Mesendoderm (in vitro differentiated cells): ENCODE results near the gene PFN4.
"Not testable (repeated sequence)": the region's sequence is repeated elsewhere in the genome, so short reads cannot be mapped to it uniquely, and the experiment has no call there.

Experiments
- DNase-seq: peaks from one replicate; pipeline ENCODE4 v3.0.0; 2013
- H2AK5ac ChIP-seq: 2 replicates; pipeline ENCODE4 v1.6.1; 2013; ENCODE audit warnings: low read length, inconsistent platforms
- H2BK120ac ChIP-seq: 2 replicates; pipeline ENCODE4 v1.6.1; 2013; ENCODE audit warnings: low read depth, mild to moderate bottlenecking, low read length, moderate library complexity, mixed read lengths
- H2BK15ac ChIP-seq: replicated peaks from 2 replicates; pipeline ENCODE4 v1.6.1; 2013; ENCODE audit warnings: low read depth, mild to moderate bottlenecking, moderate library complexity
- H2BK5ac ChIP-seq: 2 replicates; pipeline ENCODE4 v1.6.1; 2013; ENCODE audit warnings: low read length, inconsistent platforms
- H3K18ac ChIP-seq: 2 replicates; pipeline ENCODE4 v1.6.1; 2013; ENCODE audit warnings: mild to moderate bottlenecking, low read length, mixed read lengths
- H3K23ac ChIP-seq: one replicate; pipeline ENCODE4 v1.6.1; 2013; ENCODE audit warnings: low read length
- H3K27ac ChIP-seq: 2 replicates; pipeline ENCODE4 v1.5.1; 2013; ENCODE audit warnings: low read depth, mild to moderate bottlenecking, inconsistent platforms, low read length, moderate library complexity
- H3K27me3 ChIP-seq: 2 replicates; pipeline ENCODE4 v1.6.1; 2013; ENCODE audit warnings: low read length, control low read depth, mild to moderate bottlenecking, inconsistent platforms; ENCODE audit not compliant: insufficient read depth, poor library complexity
- H3K36me3 ChIP-seq: 2 replicates; pipeline ENCODE4 v1.6.1; 2013; ENCODE audit warnings: low read length, inconsistent platforms; ENCODE audit not compliant: control insufficient read depth, insufficient read depth
- H3K4ac ChIP-seq: one replicate; pipeline ENCODE4 v1.6.1; 2013; ENCODE audit warnings: low read depth, mild to moderate bottlenecking, low read length, moderate library complexity
- H3K4me1 ChIP-seq: 2 replicates; pipeline ENCODE4 v1.6.1; 2013; ENCODE audit warnings: low read depth, low read length, inconsistent platforms; ENCODE audit not compliant: control insufficient read depth
- H3K4me2 ChIP-seq: 2 replicates; pipeline ENCODE4 v1.6.1; 2013; ENCODE audit warnings: low read length
- H3K4me3 ChIP-seq: 2 replicates; pipeline ENCODE4 v1.5.1; 2013; ENCODE audit warnings: mild to moderate bottlenecking, low read length
- H3K56ac ChIP-seq: one replicate; pipeline ENCODE4 v1.6.1; 2013; ENCODE audit warnings: low read length
- H3K79me1 ChIP-seq: 2 replicates; pipeline ENCODE4 v1.6.1; 2013; ENCODE audit warnings: low read length, inconsistent platforms
- H3K79me2 ChIP-seq: 2 replicates; pipeline ENCODE4 v1.6.1; 2013; ENCODE audit warnings: mild to moderate bottlenecking, low read length; ENCODE audit not compliant: control insufficient read depth, insufficient read depth
- H3K9ac ChIP-seq: 2 replicates; pipeline ENCODE4 v1.6.1; 2013; ENCODE audit warnings: low read length, inconsistent platforms
- H4K5ac ChIP-seq: one replicate; pipeline ENCODE4 v1.6.1; 2013; ENCODE audit warnings: low read length
- H4K8ac ChIP-seq: one replicate; pipeline ENCODE4 v1.6.1; 2013; ENCODE audit warnings: low read depth, mild to moderate bottlenecking, control low read depth, low read length, moderate library complexity
- WGBS: extraction: QIAGEN DNeasy Blood & Tissue Kit; methylation state at CpG from one replicate; pipeline ENCODE4 v1.1.7; 2013; ENCODE audit warnings: low lambda C conversion rate, missing lambda C conversion rate; ENCODE audit not compliant: insufficient coverage; ENCODE audit errors: extremely low coverage; 5-methylcytosine and 5-hydroxymethylcytosine counted together

PFN4 gene

DNA sequence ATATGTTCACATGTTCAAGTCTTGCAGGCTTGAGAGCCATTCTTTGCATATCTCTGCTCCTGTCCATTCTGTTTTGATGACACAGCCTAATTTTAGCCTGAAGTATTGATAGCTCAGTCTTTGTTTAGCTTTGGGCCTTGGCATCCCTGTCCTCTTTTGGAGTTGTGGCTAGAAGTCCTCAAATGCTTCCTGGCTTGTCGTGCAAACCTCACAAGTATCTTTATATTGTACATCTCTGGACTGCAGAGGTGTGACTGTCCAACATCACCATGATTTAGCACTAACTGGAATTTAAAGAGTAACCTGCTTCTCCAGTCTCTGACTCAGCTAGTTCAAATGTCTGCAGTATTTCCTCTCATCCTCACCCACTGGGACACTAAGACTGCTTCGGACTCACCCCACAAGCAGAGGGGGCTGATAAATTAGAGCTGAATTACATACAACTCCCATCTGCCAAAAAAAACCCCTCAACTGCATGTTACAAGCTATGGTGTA, 11.7 kb downstream of the PFN4 start:
- no peak overlapping the region for H3K27ac ChIP-seq
- WGBS: no CpG with 5 or more reads among the region's 2 CpGs
- no peak overlapping the region for H3K56ac ChIP-seq

DNA sequence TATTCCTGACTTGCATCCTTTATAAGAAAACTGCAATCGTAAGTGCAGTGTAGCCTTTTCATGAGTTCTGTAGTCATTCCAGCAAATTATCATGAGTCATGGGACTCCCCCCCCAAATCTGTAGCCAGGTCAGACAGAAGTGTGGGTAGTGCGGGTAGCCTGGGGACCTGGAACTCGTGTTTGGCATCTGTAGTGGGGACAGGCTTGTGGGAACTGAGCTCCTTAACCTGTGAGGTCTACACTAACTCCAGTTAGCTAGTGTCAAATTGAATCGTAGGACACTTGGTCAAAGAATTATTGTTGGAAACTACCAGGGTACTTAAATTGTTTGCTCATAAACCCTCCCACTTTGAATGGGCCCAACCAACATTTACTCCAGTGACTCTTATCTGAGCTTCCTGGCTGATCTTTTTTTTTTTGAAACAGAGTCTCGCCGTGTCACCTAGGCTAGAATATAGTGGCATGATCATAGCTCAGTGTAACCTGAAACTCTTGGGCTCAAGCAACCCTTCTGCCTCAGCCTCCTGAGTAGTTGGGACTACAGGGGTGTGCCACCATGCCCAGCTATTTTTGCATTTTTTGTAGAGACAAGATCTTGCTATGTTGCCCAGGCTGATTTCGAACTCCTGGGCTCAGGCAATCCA, 12.4 kb downstream of the PFN4 start:
- no peaks in the 10 kb centered on the region for H3K36me3 ChIP-seq
- no peak overlapping the region for H3K27ac ChIP-seq
- no peak overlapping the region for H2BK15ac ChIP-seq
- no peaks in the 10 kb centered on the region for H3K79me1 ChIP-seq
- H3K56ac ChIP-seq: no peak overlapping the region
- H2BK120ac ChIP-seq: no peak overlapping the region
- no peaks in the 10 kb centered on the region for H3K27me3 ChIP-seq
- no peak overlapping the region for H2BK5ac ChIP-seq
- WGBS: no CpG with 5 or more reads among the region's 7 CpGs
- H4K8ac ChIP-seq: no peak overlapping the region
- H3K4ac ChIP-seq: no peak overlapping the region
- no peak overlapping the region for H3K4me2 ChIP-seq
- H4K5ac ChIP-seq: no peak overlapping the region
- H3K9ac ChIP-seq: no peak overlapping the region
- no peaks in the 10 kb centered on the region for H3K79me2 ChIP-seq
- H3K23ac ChIP-seq: no peak overlapping the region
- no peak overlapping the region for H2AK5ac ChIP-seq
- H3K4me3 ChIP-seq: no peak overlapping the region
- DNase-seq: no peak
- H3K18ac ChIP-seq: no peak overlapping the region
- no peaks in the 10 kb centered on the region for H3K4me1 ChIP-seq

More for the DNA sequence above, 11.7 kb downstream of the PFN4 start:
- H2AK5ac ChIP-seq: no peak overlapping the region
- no peak overlapping the region for H3K18ac ChIP-seq
- H3K79me2 ChIP-seq: no peaks in the 10 kb centered on the region
- H3K79me1 ChIP-seq: no peaks in the 10 kb centered on the region
- H3K4me3 ChIP-seq: no peak overlapping the region
- H3K27me3 ChIP-seq: no peaks in the 10 kb centered on the region
- H3K9ac ChIP-seq: no peak overlapping the region
- no peak overlapping the region for H2BK5ac ChIP-seq
- no peak overlapping the region for H3K23ac ChIP-seq
- H3K4me1 ChIP-seq: no peaks in the 10 kb centered on the region
- no peak overlapping the region for H2BK15ac ChIP-seq
- no peak overlapping the region for H3K4ac ChIP-seq
- H3K4me2 ChIP-seq: no peak overlapping the region
- H2BK120ac ChIP-seq: no peak overlapping the region
- DNase-seq: no peak
- H4K8ac ChIP-seq: no peak overlapping the region
- no peaks in the 10 kb centered on the region for H3K36me3 ChIP-seq
- H4K5ac ChIP-seq: no peak overlapping the region

DNA sequence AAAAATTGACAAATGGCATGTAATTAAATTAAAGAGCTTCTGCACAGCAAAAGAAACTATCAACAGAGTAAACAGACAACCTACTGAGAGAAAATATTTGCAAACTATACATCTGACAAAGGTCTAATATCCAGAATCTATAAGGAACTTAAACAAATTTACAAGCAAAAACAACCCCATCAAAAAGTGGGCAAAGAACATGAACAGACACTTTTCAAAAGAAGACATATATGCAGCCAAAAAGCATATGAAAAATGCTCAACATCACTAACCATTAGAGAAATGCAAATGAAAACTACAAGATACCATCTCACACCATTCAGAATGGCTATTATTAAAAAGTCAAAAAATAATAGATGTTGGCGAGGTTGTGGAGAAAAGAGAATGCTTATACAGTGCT, 13.7 kb downstream of the PFN4 start:
- not testable (repeated sequence) for H3K79me1 ChIP-seq, H3K56ac ChIP-seq, H3K27me3 ChIP-seq, H3K4me1 ChIP-seq, H2BK5ac ChIP-seq, H3K36me3 ChIP-seq, H3K4me2 ChIP-seq, H3K27ac ChIP-seq, H3K9ac ChIP-seq, H3K18ac ChIP-seq, H3K23ac ChIP-seq, H2AK5ac ChIP-seq, H2BK15ac ChIP-seq, H4K5ac ChIP-seq, H2BK120ac ChIP-seq, H3K79me2 ChIP-seq, H3K4me3 ChIP-seq, H3K4ac ChIP-seq, DNase-seq, H4K8ac ChIP-seq
- no CpG with 5 or more reads among the region's 1 CpG for WGBS

DNA sequence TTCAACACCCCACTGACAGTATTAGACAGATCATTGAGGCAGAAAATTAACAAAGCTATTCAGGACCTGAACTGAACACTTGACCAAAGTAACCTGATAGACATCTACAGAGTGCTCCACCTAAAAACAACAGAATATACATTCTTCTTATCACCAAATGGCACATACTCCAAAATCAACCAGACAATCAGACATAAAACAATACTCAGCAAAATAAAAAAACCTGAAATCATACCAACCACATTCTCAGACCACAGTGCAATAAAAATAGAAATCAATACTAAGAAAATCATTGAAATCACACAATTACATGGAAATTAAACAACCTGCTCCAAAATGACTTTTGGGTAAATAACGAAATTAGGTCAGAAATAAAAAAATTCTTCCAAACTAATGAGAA, 15.8 kb downstream of the PFN4 start:
- no peak overlapping the region for H3K4me3 ChIP-seq
- H2AK5ac ChIP-seq: no peak overlapping the region
- no peaks in the 10 kb centered on the region for H3K79me1 ChIP-seq
- no peak overlapping the region for H3K18ac ChIP-seq
- no peak overlapping the region for H2BK15ac ChIP-seq
- WGBS: no CpG with 5 or more reads among the region's 1 CpG
- H3K23ac ChIP-seq: no peak overlapping the region
- H3K4ac ChIP-seq: no peak overlapping the region
- H3K9ac ChIP-seq: no peak overlapping the region
- DNase-seq: no peak
- H2BK120ac ChIP-seq: no peak overlapping the region
- H3K56ac ChIP-seq: no peak overlapping the region
- H3K4me1 ChIP-seq: no peaks in the 10 kb centered on the region
- H4K8ac ChIP-seq: no peak overlapping the region
- H3K4me2 ChIP-seq: no peak overlapping the region
- H2BK5ac ChIP-seq: no peak overlapping the region
- H4K5ac ChIP-seq: no peak overlapping the region
- no peaks in the 10 kb centered on the region for H3K27me3 ChIP-seq
- H3K36me3 ChIP-seq: no peaks in the 10 kb centered on the region
- H3K27ac ChIP-seq: no peak overlapping the region
- H3K79me2 ChIP-seq: no peaks in the 10 kb centered on the region

DNA sequence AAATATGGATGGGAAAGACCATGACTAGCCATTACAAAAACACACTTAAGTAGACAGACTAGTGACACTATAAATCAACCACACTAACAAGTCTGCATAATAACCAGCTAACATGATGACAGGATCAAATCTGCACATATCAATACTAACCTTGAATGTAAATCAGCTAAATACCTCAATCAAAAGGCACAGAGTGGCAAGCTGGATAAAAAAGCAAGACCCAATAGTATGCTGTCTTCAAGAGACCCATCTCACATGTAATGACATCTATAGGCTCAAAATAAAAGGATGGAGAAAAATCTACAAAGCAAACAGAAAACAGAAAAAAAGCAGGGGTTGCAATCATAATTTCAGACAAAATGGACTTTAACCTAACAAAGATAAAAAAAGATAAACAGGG, 16.3 kb downstream of the PFN4 start:
- no peaks in the 10 kb centered on the region for H3K36me3 ChIP-seq
- DNase-seq: no peak
- no peak overlapping the region for H3K4ac ChIP-seq
- no peak overlapping the region for H3K4me3 ChIP-seq
- no peak overlapping the region for H2BK5ac ChIP-seq
- H2BK120ac ChIP-seq: no peak overlapping the region
- H4K5ac ChIP-seq: no peak overlapping the region
- no peaks in the 10 kb centered on the region for H3K4me1 ChIP-seq
- H3K79me1 ChIP-seq: no peaks in the 10 kb centered on the region
- no peak overlapping the region for H2AK5ac ChIP-seq
- H3K9ac ChIP-seq: no peak overlapping the region
- no peak overlapping the region for H2BK15ac ChIP-seq
- H3K27me3 ChIP-seq: no peaks in the 10 kb centered on the region
- H3K79me2 ChIP-seq: no peaks in the 10 kb centered on the region
- no peak overlapping the region for H3K27ac ChIP-seq
- H3K4me2 ChIP-seq: no peak overlapping the region
- H3K18ac ChIP-seq: no peak overlapping the region
- H4K8ac ChIP-seq: no peak overlapping the region
- no peak overlapping the region for H3K56ac ChIP-seq
- no peak overlapping the region for H3K23ac ChIP-seq

DNA sequence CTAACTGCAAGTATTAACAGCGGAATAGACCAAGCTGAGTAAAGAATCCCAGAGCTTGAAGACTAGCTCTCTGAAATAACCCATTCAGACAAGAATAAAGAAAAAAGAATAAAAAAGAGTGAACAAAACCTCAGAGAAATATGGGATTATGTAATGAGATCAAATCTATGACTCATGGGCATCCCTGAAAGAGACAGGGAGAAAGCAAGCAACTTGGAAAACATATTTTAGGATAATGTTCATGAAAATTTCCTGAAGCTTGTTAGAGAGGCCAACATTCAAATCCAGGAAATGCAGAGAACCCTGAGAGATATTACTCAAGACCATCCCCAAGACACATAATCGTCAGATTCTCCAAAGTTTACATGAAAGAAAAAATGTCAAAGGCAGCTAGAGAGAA, 17.3 kb downstream of the PFN4 start:
- H4K5ac ChIP-seq: no peak overlapping the region
- no peak overlapping the region for H3K18ac ChIP-seq
- H2BK15ac ChIP-seq: no peak overlapping the region
- WGBS: no CpG with 5 or more reads among the region's 2 CpGs
- no peak overlapping the region for H3K23ac ChIP-seq
- H2AK5ac ChIP-seq: no peak overlapping the region
- no peak overlapping the region for H2BK120ac ChIP-seq
- H3K4me3 ChIP-seq: no peak overlapping the region
- H2BK5ac ChIP-seq: no peak overlapping the region
- H3K27me3 ChIP-seq: no peaks in the 10 kb centered on the region
- H4K8ac ChIP-seq: no peak overlapping the region
- no peak for DNase-seq
- H3K27ac ChIP-seq: no peak overlapping the region
- no peaks in the 10 kb centered on the region for H3K79me2 ChIP-seq
- no peak overlapping the region for H3K4ac ChIP-seq
- H3K56ac ChIP-seq: no peak overlapping the region
- H3K36me3 ChIP-seq: no peaks in the 10 kb centered on the region
- no peak overlapping the region for H3K4me2 ChIP-seq
- H3K9ac ChIP-seq: no peak overlapping the region
- H3K4me1 ChIP-seq: no peaks in the 10 kb centered on the region
- H3K79me1 ChIP-seq: no peaks in the 10 kb centered on the region
